Stimulated activated CD4-positive, alpha-beta T cell treated with anti-CD3 and anti-CD28 coated beads, Interleukin-1b, Interleukin-23, amount 100 ng/mL, for 4 hours (primary cell): Measurements from ENCODE around the gene IL1RAPL1.
"Not testable (repeated sequence)": the region's sequence is repeated elsewhere in the genome, so short reads cannot be mapped to it uniquely, and the experiment has no call there.

Source experiments
- DNase-seq, 2 donors: peaks; one replicate each; pipeline ENCODE4 v3.0.0-alpha.2; 2020; ENCODE audit warnings: low read depth in 2 of 2

IL1RAPL1 gene

DNA sequence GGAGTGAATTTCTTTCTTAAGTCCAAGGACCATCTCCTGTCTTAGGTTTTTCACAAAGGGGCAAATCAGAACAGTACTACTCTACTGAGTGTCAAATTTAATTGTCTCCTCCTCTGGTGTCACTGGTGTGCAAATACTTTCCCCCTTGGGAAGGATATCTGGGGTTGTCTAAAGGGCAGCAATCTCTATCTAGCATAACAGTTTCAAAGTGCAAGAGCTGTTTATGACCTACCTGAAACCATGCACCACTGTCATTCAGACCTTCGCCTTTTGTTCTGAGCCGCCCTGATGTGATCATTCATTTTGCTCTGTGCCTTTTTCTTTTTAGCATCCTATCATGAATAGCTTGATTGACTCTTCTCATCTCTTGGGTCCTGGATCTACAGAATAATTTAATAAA lies 39.3 kb downstream of the IL1RAPL1 start:
- no peak for DNase-seq

DNA sequence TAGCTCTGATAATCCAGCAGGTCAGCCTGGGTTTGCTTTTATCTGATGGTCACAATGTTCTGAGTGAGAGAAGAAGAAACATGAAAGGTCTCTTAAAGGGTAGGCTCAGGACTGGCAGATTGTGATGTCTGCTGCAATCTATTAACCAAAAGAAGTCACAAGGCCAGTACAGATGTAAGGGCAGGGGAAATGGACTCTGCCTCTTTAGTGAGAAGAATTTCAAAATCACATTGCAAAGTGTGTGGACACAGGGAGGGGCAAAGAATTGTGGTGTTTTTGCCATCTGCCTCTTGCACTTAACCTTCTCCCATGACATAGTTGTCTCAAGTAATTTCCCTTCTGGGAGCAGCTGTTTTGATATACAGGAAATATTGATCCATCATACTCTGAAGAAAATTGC lies 40.9 kb downstream of the IL1RAPL1 start:
- DNase-seq, result no peak

GRCh38 chrX:28638775-28639174 lies 51.5 kb downstream of the IL1RAPL1 start:
- no peak for DNase-seq

DNA sequence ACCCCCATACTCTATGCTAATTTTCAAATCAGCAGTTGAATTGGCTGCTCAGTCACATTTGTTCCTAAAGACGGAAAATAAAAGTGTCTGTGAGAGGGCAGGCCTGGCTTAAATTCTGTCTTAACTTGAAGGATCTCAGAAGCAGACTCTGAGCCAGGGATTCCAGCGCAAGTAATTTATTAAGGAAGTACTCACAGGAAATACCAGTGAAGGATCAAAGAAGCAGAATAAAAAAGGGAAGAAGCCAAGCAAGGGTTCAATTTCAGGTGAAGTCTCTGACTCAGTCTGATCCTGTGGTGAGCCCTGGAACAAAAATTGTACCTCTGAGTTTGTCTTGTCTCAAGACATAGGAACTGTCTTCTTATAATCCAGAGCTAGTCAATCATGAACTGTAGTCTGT lies 52.2 kb downstream of the IL1RAPL1 start:
- no peak for DNase-seq

GRCh38 chrX:28649541-28649940 lies 62.3 kb downstream of the IL1RAPL1 start:
- DNase-seq, result no peak

DNA sequence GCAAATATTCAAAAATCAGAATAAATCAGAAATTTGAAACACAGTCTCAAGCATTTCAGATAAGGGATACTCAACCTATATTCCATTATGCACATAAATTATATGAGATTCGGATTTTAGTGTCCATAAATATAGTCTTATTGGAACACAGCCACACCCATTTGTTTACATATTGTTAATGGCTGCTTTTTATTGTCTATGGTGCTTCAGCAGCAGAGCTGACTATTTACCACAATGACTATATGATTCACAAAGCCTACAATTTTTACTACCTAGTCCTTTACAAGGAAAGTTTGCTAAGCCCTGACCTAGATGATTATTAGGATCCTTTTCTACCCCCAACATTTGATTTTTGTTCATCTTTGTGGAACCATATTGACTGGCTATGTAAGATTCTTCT lies 63.9 kb downstream of the IL1RAPL1 start:
- no peak for DNase-seq

DNA sequence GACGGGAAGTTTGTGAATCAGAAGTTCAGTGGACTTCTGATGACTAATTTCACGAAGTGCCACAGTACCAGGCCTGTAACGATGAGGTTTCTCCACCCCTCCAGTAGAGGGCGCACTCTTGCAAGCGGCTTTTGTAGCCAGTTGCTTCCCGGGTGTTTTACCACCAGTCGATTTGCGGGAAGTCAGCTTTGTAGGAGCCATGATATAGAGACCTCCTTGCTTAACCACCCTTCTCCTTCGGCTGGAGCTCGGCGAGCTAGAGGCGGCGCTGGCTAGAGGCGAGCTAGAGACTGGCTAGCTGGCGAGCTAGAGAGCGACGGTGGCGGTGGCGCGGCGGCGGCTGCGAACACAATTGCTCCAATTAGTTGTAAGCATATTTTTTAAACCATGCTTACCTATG lies 72.0 kb downstream of the IL1RAPL1 start:
- DNase-seq, result no peak

DNA sequence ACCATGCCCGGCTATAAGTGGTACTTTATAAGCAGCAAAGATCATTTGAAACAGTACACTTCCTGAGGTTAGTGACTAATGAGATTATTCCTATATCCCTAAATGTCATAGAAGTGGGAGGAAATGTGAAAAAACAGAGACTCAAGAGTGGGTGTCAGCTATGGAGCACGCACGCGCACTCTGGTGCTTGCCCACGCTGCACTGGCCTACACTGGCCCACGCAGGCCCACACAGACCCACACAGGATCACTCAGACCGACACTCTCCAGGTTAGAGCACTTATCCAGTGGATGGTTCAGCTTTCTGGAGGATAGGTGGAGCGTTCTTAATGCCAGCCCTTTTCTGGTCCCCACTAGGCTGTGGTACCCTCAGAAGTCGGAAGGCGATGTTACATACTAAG lies 78.5 kb downstream of the IL1RAPL1 start:
- no peak for DNase-seq

- no peak for DNase-seq
Observed at GRCh38 chrX:28668303-28668702, 81.1 kb downstream of the IL1RAPL1 start.

GRCh38 chrX:28668957-28669356 lies 81.7 kb downstream of the IL1RAPL1 start:
- DNase-seq, result no peak

- DNase-seq, result no peak
Observed at GRCh38 chrX:28670074-28670473, 82.8 kb downstream of the IL1RAPL1 start.

DNA sequence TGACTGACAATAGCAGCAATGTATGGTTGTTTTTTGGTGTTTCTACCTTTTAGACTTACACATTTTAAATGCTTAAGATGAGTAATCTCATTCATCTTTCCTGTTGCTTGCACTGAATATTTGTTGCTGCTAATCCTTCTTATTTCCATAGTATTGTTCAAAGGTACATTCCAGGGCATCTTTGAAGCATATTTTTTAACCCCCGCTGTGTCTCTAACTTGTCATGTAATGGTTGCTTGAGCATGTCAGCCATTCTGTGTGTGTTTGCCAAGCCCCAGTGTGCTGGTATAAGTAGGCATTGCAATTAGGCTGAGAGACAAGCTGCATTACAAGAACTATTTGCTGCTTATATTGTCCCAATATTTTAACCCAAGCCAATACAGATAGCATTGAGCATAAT lies 87.9 kb downstream of the IL1RAPL1 start:
- no peak for DNase-seq

DNA sequence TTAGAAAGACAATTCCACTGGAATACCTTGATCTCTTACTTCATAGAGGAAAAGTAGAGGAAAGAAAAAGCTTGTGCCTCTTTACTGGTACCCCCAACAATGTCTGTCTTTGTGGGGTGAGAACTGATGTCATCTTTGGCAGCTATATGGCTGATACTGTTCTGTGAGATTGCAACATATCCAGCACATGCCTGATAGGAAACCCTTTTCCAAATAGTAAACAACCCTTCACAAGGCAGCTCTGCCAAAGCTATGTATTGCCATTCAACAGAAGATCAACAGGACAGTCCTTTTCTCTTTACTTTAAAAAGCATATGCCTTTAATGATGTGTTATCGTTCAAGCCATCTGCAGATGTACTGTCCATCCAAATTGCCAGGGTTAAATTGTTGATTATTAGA lies 105.9 kb downstream of the IL1RAPL1 start:
- no peak for DNase-seq

GRCh38 chrX:28697732-28698131 lies 110.5 kb downstream of the IL1RAPL1 start:
- DNase-seq, result no peak

- no peak for DNase-seq
Observed at GRCh38 chrX:28701222-28701621, 114.0 kb downstream of the IL1RAPL1 start.

DNA sequence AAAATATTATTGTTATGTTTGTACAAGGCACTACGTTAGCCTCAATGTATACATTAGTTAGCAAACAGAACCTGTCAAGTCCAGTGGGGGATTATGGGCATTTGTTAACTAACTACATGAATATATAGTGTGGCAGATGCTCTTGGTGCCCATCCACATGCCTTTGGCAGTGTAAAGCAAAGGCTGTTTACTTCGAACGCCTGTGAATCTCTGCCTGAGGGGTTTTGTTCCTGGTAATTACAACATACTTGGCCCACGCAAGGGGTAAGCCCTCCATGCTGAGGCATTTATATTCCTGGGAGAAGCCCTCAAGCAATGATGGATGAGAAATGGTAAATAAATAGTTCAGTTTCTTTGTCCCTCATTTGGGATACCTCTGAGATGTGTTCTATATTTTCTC lies 119.7 kb downstream of the IL1RAPL1 start:
- no peak for DNase-seq

DNA sequence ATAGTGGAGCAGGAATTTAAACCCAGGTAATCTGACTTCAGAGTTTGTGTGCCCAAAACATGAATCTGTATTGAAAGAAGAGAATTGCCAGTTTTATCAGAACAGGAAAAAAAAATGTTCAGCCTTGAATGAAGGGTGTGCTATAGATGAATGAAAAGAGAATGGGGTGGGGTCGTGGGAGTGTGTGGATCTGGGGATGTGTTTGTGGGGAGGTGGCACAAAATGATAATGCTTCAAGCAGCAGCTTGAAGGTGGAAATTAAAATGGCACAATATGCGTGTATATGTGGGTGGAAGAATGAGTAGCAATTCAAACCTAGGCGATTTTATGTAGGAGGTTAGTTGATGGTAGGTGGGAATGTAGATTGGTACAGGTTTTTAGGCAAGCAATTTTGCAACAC lies 122.2 kb downstream of the IL1RAPL1 start:
- no peak for DNase-seq

DNA sequence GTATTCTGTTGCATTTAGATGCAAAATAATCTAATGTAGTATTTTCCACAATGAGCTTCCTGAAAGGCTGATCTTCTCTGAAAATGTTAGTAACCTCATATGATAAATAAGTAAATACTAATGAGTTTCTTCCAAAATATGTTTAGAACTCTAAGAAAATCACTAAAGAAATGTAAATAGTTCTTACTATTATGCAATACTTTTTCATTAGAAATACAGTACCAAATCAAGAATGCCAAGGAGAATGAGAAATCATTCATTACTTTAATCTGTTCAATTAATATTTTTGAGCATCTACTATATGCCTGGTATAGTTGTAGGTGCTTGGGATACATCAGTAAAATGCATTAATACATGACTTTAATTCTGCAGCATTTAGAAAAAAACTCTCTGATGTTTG lies 130.6 kb downstream of the IL1RAPL1 start:
- no peak for DNase-seq

DNA sequence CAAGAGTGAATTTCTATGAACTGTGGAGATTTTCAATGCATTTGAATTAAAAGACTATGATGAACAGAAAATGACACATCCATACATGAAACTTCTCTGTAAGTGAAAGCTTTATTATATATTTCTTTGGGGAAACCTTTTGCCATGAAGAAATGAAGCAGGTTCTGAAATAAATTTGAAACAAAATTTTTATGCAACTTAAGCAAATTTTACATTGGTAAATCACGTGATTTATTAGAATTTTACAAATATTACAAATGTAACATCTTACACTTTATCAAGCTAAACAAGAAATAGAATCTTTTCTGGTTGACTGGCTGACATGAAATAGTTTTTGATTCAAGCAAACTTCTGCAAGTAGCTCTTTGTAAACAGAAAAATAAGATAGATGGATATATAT lies 131.2 kb downstream of the IL1RAPL1 start:
- no peak for DNase-seq

- DNase-seq, result no peak
Observed at GRCh38 chrX:28719620-28720019, 132.4 kb downstream of the IL1RAPL1 start.

GRCh38 chrX:28752330-28752729 lies 165.1 kb downstream of the IL1RAPL1 start:
- DNase-seq, result no peak

- DNase-seq, result no peak
Observed at GRCh38 chrX:28756175-28756574, 168.9 kb downstream of the IL1RAPL1 start.

- no peak for DNase-seq
Observed at GRCh38 chrX:28756647-28757046, 169.4 kb downstream of the IL1RAPL1 start.

- no peak for DNase-seq
Observed at GRCh38 chrX:28757290-28757689, 170.0 kb downstream of the IL1RAPL1 start.

GRCh38 chrX:28766561-28766960 lies 179.3 kb downstream of the IL1RAPL1 start:
- not testable (repeated sequence) for DNase-seq
